ENCODE results near the gene ID2. TPM values are rescaled to one million over a fixed set of nuclear protein-coding genes. Genes with fewer than 3 reads are reported as not detected.

Gene ID2
- total RNA-seq, 1 donor from 2014 or later, result 13.6 TPM

DNA sequence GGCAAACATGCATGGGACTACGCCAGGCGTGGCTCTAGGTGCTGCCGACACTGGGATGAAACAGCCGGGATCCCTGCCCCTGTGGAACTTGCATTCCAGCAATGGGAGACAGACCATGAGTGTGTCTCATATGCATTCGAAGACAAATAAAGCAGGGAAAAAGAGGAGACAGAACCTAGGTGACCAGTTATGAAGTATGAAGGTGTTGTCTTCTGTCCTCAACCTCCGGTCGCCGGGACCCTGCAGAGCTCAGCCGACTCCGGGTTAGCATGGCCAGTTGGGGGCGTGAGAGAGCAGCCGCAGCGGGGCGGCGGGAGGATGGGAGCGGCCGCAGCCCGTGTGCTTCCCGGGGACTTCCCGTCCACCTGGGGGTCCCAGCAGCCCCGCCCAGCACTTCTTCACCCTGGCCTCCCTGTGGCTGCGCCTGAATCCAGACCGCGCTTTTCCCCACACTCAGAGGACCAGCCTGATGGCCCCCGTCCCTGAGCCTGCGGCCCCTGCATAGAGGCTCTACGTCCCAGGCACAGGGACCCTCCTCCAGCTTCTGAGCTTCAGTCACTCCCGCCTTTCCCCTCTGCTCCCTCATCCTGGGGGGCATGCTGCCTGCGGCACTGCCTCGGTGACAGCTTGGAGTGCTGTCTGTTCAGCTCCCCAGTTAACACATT, 11.4 kb downstream of the ID2 start:
- no peak overlapping the region for H3K4me3 Mint-ChIP-seq (ENCODE audit: unreplicated experiment)
- no peaks in the 10 kb centered on the region for H3K36me3 Mint-ChIP-seq (ENCODE audit: low read depth, unreplicated experiment)
- no peaks in the 10 kb centered on the region for H4K20me1 ChIP-seq (ENCODE audit: insufficient read depth, low read length)
- H2AFZ ChIP-seq (ENCODE audit: low read depth, low read length), result peak overlapping the region; percentile 46
- H3K27me3 ChIP-seq (ENCODE audit: insufficient read depth, low read length), result no peaks in the 10 kb centered on the region
- no peak overlapping the region for H3K27ac ChIP-seq (ENCODE audit: low read depth, low read length)
- peaks cover 12% of the 10 kb centered on the region for H3K27me3 Mint-ChIP-seq (ENCODE audit: low read depth, unreplicated experiment)
- H3K9me3 Mint-ChIP-seq (ENCODE audit: unreplicated experiment), result peaks cover 8% of the 10 kb centered on the region
- no peak overlapping the region for H3K9ac ChIP-seq (ENCODE audit: low read length)
- H3K4me2 ChIP-seq (ENCODE audit: low read length), result peak overlapping the region; percentile 50
- H3K4me1 Mint-ChIP-seq (ENCODE audit: low read depth, unreplicated experiment), result peaks cover 4% of the 10 kb centered on the region
- FAIRE-seq (no peak), DNase-seq (ENCODE audit: low read depth) (no peak)
- no peaks in the 10 kb centered on the region for H3K36me3 ChIP-seq (ENCODE audit: insufficient read depth, low read length)
- no peaks in the 10 kb centered on the region for H3K4me1 ChIP-seq (ENCODE audit: insufficient read depth, low read length)
- TF ChIP-seq, protein P1, sequence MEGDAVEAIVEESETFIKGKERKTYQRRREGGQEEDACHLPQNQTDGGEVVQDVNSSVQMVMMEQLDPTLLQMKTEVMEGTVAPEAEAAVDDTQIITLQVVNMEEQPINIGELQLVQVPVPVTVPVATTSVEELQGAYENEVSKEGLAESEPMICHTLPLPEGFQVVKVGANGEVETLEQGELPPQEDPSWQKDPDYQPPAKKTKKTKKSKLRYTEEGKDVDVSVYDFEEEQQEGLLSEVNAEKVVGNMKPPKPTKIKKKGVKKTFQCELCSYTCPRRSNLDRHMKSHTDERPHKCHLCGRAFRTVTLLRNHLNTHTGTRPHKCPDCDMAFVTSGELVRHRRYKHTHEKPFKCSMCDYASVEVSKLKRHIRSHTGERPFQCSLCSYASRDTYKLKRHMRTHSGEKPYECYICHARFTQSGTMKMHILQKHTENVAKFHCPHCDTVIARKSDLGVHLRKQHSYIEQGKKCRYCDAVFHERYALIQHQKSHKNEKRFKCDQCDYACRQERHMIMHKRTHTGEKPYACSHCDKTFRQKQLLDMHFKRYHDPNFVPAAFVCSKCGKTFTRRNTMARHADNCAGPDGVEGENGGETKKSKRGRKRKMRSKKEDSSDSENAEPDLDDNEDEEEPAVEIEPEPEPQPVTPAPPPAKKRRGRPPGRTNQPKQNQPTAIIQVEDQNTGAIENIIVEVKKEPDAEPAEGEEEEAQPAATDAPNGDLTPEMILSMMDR (IDR thresholded peaks at IDR 0.05; ENCODE audit: insufficient read depth, low read depth, low read length), result peak; percentile 38
- TF ChIP-seq EZH2 (IDR thresholded peaks at IDR 0.05; ENCODE audit: insufficient read depth, low read length), result no peak
- H3K79me2 ChIP-seq (ENCODE audit: insufficient read depth, low read length), result no peaks in the 10 kb centered on the region
- H3K4me3 ChIP-seq (ENCODE audit: insufficient read depth, low read depth, low read length), result no peak overlapping the region
- H3K9me3 ChIP-seq (ENCODE audit: insufficient read depth, low read depth, low read length), result no peaks in the 10 kb centered on the region
- H3K27ac Mint-ChIP-seq (ENCODE audit: unreplicated experiment), result no peak overlapping the region

DNA sequence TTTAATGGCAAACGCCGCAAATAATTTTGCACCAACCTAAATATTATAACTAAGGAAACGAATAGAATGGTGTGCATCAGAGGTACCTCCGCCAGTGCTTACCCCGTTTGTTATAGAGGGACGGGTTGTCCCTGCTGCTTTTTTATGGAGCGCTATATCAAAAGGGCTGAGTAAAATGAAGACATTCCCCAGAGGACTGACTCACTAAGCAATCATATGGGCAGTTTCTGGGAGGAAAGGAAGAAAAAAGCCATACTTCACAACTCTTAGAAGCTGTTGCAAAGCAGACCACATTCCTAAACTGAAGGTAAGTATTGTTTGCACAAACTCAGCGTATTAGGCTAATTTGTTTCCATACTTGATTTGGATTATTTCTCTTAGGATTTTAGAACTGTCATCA, 12.9 kb downstream of the ID2 start:
- no peak overlapping the region for H3K4me3 Mint-ChIP-seq (ENCODE audit: unreplicated experiment)
- H3K27me3 ChIP-seq (ENCODE audit: insufficient read depth, low read length), result no peaks in the 10 kb centered on the region
- FAIRE-seq, result no peak

More for the DNA sequence above, 12.9 kb downstream of the ID2 start:
- Mint-ChIP-seq H3K36me3 (ENCODE audit: low read depth, unreplicated experiment) (no peaks in the 10 kb centered on the region), H3K27me3 (ENCODE audit: low read depth, unreplicated experiment) (peaks cover 12% of the 10 kb centered on the region), H3K27ac (ENCODE audit: unreplicated experiment) (peak overlapping the region; percentile 34), H3K9me3 (ENCODE audit: unreplicated experiment) (peaks cover 11% of the 10 kb centered on the region), H3K4me1 (ENCODE audit: low read depth, unreplicated experiment) (peaks cover 4% of the 10 kb centered on the region)
- no peak overlapping the region for H3K27ac ChIP-seq (ENCODE audit: low read depth, low read length)
- no peaks in the 10 kb centered on the region for H3K79me2 ChIP-seq (ENCODE audit: insufficient read depth, low read length)
- DNase-seq (ENCODE audit: low read depth), result peak; percentile 36
- H3K4me2 ChIP-seq (ENCODE audit: low read length), result no peak overlapping the region
- no peaks in the 10 kb centered on the region for H3K4me1 ChIP-seq (ENCODE audit: insufficient read depth, low read length)
- TF ChIP-seq EZH2 (IDR thresholded peaks at IDR 0.05; ENCODE audit: insufficient read depth, low read length), result no peak
- TF ChIP-seq, protein P1 (IDR thresholded peaks at IDR 0.05; ENCODE audit: insufficient read depth, low read depth, low read length), result no peak
- H3K9ac ChIP-seq (ENCODE audit: low read length), result no peak overlapping the region
- H4K20me1 ChIP-seq (ENCODE audit: insufficient read depth, low read length), result no peaks in the 10 kb centered on the region
- no peak overlapping the region for H2AFZ ChIP-seq (ENCODE audit: low read depth, low read length)
- H3K4me3 ChIP-seq (ENCODE audit: insufficient read depth, low read depth, low read length), result no peak overlapping the region
- H3K36me3 ChIP-seq (ENCODE audit: insufficient read depth, low read length), result no peaks in the 10 kb centered on the region
- H3K9me3 ChIP-seq (ENCODE audit: insufficient read depth, low read depth, low read length), result no peaks in the 10 kb centered on the region
